ENCODE results near the gene MSANTD2.

Gene MSANTD2

DNA sequence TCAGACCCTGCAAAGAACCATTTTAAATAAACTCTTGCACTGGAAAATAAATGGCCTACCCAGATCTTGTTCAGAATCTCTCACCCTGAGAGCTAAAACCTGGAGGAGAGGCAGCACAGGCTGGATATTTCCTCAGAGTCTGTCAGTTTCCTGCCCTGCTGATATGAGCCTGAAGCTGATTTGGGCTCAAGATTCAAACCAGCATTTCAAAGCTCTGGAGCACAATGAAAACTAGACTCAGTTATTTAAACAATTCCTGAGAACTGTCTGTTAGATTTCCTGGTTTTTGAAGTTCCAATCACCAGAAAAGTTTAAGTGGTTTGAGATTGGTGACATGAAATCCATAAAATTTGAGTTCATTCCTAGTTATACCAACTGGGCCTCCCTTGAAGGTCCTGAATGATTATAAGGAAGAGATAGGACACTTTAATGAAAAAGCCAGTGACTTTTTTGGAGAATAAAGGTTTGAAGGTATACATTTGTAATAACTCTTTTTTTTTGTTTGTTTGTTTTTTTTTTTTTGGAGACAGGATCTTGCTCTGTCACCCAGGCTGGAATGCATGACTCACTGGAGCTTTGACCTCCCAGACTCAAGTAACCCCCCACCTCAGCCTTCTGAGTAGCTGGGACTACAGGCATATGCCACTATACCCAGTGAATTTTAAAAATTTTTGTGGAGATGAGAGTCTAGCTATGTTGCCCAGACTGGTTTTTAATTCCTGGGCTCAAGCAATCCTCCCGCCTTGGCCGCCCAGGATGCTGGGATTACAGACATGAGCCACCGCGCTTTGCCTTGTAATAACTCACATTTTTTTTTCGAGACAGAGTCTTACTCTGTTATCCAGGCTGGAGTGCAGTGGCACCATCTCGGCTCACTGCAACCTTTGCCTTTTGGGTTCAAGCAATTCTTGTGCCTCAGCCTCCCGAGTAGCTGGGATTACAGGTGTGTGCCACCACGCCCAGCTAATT lies 30.1 kb downstream of the MSANTD2 start:
- DNase-seq, result no peak

DNA sequence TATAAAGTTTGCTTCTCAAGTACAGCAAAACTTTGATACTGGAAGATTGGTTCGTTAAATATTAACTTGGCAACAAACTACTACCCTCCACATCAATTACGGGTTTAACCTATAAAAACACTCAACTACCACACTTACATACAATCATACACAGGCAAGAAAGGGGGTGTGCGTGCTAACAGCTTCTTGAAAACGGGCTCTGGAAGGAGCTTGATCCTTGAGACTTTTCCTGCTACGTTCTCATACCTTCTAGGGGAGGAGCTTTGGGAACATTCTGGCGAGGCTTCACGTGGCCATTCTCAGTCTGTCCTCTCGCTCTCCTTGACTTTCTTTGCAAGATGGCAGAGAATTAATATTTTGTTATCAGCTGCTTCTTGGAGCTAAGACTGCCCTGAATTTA lies 31.3 kb downstream of the MSANTD2 start:
- DNase-seq, result no peak

DNA sequence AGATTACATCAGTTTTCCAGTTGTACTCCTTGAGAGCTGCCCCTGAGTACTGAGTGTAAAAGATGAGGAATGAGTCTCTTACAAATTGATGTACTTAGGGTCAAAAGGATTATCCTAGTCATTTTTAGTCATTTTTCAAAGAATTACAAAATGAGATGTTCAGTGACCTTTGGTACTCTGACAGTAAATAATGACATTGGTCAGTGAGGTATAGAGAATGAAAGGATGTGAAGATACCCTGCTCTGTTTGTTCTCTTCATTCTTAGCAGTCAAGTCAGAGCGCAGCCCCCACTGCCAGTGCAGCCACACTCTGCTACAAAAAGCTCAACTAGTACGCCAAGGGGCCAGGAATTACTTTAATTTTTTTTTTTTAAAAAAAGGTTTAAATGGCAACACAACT lies 34.0 kb downstream of the MSANTD2 start:
- no peak for DNase-seq

DNA sequence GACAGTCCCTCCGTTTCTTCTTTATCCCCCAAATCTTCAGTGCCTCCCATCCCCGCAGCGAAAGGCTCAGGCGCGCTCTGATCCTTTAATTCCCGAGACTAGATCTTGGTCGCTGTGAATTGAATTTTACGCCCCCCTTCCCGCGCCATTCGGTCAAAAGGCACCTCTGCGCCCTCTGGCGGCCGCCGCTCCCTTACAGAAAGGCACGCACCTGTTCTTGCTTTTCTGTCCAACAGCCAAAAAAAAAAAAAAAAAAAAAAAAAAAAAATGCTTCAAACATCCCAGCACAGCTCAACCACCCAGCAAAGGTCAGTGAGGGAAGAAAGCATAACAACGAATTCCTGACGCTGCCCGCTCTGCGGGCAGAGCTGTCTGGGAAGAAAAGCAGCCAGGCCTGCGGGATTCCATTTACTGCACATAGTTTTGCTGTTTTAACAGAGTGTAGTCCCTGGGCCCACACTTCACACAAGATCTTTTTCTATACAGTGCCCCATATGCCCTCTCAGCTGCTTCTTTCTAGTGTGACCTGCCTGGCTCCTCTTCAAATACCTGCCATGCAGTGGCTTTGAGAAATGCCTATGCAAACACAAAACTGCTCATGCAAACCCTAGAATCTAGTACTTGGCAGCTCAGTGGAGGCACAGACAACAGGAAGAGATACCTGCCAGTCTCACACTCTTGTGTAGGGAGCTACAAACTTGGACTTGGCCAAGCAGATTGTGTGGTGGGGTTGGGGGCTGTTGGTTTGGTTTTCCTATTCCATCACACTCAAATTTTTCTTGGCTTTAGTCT lies 36.9 kb downstream of the MSANTD2 start:
- DNase-seq, result peak; percentile 76

DNA sequence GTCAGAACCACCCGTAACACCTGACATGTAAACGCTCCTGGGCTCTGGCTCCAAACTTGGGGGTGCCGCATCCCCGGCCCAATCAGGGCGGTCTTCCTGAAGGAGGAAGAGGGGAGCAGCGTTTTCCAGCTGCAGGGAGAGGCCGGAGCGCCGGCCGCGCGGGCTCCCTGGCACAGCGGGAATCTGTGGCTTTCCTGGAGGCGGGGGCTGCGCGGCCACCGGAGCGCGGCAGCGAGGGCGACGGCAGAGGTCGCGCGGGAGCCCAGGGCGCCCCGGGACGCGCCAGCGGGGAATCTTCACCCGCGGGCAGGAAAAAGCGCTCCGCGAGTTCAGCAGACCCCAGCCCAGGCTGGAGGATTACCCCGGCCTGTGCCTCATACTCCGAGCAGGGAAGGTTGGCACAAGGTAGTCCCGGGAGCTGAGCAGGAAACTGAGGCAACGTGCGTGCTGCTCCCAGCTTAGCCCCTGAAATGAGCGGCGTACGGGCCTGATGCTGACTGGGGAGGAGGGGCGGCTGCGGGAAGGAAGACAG lies 37.5 kb downstream of the MSANTD2 start:
- no peak for DNase-seq

DNA sequence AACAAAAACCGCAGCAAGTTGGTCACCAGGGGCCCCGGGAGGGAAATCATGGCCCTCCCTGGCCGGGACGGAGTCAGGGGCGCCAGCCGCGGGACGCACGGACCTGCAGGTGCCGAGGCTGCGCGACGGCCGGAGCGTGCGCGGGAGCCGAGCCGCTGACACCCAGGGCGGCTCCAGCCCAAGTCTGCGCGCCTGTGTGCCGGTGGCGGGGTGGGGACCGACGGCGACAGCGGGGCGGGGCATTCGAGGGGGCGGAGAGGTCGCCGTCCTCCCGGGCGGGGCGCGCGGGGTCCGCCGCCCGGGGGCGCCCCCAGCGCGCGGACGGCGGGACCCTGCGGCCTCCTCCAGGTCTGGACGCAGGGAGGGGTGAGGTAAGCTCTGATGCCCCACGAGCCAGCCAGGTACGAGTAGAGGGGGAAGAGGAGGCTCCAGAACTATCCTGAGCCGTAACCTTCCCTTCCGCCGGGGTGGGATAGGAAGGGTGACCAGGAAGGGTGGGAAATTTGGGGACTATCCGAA lies 38.0 kb downstream of the MSANTD2 start, which contains the start of gene ESAM:
Gene ESAM (minus strand): TSS at position 186 of the 519 bp plus-strand sequence. CDS start 136 bp downstream, at position 50.
- DNase-seq, result peak; percentile 56

DNA sequence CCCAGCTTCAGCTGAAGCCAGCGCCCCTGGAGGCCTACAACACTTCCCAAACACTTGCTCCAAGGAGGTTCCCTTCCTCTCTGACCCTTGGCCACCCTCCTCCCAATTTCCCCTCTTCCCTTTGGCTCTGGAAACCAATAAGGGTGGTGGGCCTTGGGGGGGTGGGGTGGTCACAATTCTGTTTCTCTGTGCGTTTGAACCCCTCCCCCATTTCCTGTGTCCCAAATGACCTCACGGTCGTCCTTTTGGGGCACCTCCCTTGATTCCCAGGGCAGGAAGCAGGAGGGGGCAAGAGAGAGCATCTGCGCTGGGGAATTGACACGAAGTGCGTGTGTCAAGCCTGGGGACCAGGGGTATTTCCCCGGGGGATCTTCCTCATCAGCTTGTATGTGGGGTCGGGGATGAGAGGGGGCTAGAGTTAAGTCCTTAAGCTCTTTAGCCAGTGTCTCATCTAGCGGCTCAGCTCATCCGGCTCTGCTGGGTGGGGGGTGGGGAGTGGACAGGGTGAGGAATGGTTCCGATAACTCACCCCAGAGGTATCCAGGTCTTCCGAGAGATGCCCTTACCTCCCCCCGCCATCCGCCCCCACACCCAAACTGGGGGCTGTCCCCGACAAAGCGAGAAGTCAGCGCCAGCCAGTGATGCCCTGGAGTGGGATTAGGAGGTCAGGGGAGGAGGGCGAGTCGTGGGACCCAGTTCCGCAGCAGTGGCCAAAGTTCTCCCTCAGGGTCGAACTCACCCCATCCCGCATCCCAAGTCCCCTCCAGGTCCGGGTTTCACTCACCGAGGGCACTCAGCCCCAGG lies 38.7 kb downstream of the MSANTD2 start:
- no peak for DNase-seq

DNA sequence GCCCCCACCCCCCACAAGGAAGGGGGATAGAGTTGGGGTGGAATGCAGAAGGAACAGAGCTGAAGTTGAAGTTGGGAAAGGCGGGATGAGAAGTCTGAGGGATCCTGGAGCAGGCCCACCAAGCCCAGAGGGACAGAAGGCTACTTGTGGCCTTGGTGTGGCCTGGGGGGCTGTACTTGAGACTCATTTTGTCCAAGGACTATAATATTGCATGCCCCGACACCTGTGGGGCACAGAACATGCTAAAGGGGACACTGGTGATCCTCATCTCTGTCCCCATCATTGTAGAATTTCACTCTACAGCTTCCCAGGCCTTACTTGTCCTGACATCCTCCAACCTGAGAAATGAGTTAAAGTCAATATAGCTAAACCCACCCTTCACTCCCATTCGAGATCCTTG lies 39.4 kb downstream of the MSANTD2 start:
- DNase-seq, result no peak

DNA sequence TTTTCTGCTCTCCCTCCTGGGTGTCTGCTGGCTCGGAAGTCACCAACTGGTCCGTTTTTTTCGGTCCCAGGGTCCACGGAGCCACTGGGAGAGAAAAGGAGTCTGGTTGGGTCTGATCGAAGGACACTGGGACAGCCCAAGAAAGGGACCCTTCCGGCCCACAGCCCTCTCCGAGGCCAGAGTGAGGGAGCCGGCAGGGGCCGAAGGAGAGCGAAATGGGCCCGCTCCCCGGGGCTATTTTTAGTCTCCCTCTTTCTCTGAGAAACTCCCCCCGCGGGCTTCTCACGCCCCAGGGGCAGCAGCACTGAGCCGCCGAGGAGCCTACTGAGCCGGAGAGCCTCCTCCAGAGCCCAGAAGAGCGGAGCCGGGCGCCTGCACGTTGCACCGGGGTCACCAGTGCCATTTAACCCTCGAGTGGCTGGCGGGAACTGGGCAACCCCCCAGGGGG lies 40.0 kb downstream of the MSANTD2 start:
- no peak for DNase-seq

DNA sequence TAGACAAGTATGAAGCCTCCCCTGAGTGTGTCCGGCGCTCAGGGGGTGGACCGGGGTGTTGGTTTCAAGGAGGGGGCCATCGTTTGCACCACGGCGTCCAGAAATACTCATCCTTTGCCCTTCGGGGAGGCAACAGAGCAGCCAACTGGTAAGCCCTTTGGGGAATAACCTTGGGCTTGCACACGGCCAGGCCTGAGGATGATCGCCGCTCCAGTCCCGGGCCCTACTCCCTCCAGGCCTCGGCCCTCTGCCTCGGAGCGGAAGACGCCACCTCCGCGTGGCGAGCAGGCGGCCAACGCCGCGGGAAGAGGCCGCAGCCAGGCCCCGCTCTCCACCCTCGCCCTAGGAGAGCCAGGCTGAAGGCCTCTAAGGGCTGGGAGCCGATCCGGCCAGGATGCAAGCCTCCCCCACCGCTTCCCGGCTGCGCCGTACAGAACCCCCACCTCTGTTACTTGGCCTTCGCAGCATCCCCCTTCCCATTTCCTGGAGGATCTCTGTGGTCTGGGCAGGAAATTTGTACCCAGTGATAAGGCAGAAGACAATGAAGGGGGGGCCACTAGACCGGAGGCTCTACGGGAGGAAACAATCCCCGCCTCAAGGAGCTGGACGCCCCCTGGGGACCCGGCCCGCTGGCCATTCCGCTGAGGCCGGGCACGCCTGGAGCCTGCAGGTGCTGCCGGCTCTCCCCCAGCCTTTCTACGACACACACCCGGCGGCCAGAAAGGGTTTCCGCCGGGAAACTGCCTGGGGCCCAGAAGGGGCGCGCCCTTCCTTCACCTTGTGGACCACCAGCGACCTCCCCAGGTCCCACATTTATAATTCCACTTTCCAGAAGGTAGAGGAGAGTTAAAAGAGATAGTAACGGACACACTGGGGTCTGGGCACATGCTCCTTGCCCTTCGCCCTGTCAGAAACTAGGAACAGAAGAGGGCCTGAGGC lies 40.7 kb downstream of the MSANTD2 start:
- DNase-seq, result no peak

DNA sequence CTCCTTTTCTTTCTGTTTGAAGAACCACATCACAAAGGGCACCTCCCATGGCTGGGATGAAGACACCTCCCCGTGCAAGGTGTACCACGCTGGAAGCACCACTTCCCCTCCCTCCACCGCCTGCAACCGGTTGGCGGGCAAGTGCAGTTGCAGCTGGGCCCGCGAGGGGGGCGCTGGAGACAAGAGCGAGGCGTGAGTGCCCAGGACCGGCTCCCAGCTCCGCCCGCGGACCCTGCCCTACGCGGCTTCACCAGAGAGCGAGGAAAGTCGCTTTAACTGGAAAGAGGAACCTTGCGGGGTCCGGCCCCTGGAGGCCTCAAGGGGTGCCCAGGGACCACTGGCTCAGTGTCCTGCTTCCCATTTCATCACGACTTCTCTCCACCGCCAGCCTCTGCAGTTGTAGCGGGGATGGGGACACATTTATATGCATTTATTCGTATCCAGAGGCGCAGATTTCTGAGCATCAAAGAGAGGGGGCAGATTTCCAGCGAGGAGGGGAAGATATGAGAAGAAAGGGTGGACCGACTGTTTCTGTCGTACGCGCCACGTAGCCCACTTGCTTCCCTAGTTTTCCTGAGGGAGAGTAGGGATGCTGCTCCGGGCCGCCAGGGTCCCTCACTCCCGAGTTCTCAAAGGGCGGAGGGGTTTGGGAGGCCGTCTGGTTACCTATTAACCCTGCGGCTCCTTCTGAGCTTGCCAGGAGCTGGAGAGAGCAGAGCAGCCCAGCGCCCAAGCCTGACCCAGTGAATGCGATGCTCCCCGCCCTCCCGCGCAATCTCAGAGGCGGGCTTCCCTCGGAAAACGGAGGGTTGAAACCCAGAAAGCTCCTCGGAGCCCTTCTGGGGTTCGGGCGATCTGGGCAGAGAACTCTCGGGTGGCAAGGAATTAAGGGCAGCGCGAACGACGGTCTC lies 41.6 kb downstream of the MSANTD2 start:
- DNase-seq, result peak; percentile 42

DNA sequence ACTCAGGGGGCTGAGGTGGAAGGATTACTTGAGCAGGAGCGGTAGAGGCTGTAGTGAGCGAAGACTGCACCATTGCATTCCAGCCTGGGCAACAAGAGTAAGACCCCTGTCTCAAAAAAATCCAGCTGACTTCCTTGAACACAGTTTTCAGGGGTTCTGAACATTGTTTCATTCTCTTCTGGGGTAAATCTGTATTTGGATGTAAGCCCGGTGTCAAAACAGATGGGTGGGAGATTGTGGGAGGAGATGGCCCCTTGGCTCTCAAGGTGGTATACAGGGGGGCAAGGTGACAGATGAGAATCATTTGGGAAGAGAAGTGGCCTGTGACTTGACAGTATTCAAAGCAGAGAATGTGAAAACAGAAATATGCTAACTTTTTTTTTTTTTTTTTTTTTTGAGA lies 42.9 kb downstream of the MSANTD2 start:
- DNase-seq, result no peak

DNA sequence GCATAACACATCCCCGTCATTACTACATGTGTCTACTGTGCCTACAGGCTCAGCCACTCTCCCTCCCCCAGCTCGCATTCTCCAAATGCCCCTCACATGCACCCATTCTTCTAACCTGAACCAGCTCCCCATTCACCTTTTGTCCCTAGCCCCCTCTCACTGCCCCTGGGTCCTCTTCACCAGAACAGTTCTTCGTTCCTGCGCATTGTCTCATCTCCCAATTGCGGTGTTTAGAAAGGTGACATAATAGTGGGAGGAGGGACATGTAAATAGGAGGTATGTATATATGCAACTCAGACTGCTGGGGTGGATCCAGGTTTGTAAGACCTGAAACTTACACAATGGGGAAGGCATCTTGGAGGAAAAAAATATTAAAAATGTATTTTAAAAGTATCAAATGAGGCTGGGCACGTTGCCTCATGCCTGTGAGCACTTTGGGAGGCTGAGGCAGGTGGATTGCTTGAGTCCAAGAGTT lies 43.4 kb downstream of the MSANTD2 start:
- DNase-seq, result no peak

DNA sequence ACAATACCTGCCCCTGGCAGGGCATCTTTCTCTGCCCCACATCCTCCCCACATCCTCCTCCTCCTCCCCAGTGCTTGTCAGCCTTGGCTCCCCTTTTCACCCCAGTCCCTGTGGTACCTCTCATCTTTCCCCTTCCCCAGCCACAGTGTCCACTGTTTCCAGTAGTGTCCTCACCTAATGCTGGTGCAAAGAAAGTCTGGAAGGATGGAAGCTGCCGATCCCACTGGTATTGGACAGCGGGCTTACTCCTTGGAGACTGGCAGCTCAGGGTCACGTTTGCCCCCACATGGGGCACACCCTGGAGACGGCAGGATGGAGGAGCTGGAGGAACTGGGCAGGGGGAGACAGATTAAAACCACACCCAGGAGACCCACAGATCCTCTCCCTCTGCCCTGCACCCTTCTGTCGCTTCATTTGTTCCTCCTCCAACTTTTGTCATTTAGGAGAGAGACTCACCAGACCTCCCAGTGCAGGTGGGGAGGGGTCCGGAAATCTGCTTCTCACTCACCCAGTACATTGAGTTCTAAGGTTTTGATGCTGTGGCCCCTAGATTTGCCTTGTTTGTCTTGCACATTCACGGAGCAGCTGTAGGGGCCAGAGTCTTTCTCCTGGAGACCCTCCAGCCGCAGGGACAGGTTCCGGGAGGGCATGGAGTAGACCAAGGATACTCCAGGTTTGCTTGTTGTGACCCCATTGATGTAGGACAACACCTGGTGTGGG lies 44.0 kb downstream of the MSANTD2 start:
- no peak for DNase-seq

DNA sequence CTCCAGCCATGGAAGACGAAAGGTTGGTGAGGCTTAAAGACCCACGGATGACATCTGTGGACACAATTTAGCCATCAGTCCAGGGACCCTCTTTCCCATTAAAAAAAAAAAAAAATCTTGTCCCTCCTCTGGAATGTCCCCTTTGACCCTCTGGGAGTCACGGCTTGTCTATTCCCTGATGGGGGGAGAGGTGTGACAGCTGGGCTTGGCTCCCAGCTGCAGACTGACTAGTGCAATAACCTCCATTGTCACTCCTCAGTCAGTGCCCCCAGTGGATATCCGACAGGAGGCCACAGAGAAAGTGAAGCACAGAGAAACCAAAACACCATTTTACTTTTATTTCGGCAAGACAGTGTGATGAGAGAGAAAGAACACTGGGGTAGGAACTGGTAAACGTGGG lies 45.5 kb downstream of the MSANTD2 start:
- DNase-seq, result no peak

DNA sequence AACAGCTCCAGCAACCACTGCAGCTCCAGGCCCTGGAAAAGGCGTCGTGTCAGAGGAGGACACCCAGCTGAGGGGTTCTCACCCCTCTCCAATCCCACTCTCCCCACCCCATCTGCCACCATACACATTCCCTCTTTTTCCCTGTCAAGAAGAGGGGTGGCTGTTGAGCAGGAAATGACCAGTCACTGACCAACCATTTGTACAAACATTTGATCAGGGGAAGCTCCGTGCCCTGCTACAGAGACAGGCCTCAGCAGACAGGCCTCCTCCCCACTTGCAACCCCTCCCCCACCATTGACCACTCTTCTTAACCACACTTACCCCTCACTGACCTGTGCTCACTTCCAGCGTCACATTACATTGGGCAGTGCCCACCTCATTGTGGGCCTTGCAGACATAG lies 45.9 kb downstream of the MSANTD2 start:
- DNase-seq, result no peak

DNA sequence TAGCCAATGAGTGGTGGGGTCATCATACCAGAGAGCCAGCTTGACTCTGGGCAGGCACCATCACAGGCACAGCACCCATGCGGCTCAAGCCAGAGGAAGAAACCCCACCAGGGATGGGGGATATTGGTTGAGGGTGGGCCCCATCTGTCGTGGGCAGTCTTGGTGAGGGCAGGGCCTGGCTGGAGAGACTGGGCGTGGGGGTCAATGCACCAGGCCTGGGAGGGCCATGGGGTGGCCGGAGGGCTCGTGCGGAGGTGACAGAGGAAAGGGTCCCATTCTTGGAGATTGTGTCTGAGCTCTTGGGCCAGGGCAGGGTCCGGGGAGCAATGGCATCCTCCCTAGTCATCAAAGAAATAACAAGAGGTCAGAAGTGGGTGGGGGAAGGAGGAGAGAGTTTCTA lies 46.6 kb downstream of the MSANTD2 start:
- DNase-seq, result no peak

DNA sequence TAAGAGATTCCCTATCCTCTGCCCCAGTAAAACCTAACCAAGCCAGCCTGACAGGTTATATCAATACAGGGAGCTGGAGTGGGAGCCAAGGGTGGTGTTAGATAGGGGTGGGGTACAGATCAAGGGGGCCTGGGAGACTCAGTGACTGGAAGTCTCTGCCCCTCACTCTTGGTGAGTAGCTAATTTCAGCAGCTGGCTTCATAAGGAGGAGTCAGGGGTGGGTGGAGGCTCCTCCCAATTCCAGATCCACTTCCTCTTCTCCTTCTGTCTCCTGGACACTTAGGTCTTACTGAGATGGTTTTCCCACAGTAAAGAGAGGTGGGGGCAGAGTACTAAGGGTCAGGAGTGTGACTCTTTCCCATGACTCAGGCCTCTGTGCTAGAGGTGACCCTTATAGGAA lies 47.0 kb downstream of the MSANTD2 start:
- DNase-seq, result no peak

DNA sequence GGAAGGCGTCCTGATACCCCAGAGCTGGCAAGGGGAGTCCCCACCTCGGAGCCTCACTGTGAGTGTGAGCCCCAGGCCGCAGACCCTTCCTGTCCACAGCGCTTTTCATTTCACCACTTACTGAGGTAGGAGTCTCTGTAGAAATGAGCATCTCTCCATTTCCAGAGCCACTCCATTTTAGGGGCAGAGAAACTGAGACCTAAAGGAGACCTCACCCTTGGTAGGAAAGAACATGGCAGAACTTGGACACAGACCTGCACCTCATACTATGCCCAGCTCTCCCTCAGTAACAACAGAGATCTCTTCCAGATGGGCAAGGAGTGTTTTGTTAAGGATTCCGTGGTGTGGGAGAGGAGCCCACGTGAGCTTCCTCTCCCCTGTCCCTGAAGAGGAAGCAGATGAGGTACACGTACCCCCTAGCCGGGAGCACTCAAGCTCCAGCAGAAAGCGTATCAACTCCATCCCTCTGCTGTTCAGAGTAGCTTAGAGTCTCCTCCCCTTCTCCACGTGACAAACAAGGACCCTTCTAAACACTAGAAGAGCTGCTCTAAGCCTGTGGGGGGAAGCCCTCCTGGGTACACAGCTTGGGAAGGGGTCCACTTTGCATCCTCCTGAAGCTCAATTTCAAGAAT lies 47.6 kb downstream of the MSANTD2 start:
- DNase-seq, result no peak
